DMS 273 (cell line): ENCODE results near the gene CENPX.
A peak's percentile ranks its signal among the peaks of the same experiment; 100 is the strongest.

Source experiments
- DNase-seq: peaks from one replicate; lab custom pipeline; 2025; ENCODE audit not compliant: unreplicated experiment; lab: John Stamatoyannopoulos, UW

CENPX gene

DNA sequence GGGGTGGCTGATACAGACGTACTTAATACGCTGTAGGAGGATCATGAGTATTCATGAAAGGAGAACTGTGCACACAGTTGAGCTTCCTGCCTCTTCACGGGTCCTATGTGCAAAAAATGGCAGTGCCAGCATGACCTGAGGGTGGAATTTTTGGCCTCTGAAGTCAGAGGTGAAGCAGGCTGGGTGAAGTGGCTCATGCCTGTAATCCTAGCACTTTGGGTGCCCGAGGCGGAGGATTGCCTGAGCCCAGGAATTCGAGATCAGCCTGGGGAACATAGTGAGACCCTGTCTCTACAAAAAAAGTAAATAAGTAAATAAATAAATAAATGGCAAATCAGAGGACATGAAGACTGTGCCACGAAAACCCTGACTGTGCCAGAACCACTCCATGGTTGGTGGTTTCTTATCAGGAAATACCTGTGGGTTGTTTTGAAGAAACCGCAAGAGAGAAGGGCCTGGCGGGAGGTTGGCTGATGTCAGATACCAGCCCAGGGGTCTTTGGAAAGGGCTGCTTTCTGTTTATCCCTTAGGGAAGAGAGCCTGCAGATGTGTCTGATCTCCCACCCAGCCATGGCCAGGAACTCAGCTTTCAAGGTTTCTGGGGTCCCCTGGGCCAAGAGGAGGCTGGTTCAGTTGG lies 41.9 kb downstream of the CENPX start:
- DNase-seq, result no peak

DNA sequence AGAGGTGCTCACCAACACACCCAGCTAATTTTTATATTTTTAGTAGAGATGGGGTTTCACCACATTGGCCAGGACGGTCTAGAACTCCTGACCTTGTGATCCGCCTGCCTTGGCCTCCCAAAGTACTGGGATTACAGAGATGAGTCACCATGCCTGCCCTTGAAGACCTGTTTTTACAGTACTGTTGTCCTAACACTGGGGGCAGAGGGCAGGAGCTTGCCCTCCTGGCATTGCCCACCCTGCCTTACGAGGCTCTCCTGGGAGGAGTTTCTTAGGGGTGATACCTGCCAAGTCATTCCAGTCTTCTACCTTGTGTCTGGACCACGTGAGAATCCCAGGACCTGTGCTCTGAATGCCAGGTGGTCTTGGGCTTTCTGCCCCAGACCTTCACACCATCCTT lies 42.6 kb downstream of the CENPX start:
- DNase-seq, result no peak

DNA sequence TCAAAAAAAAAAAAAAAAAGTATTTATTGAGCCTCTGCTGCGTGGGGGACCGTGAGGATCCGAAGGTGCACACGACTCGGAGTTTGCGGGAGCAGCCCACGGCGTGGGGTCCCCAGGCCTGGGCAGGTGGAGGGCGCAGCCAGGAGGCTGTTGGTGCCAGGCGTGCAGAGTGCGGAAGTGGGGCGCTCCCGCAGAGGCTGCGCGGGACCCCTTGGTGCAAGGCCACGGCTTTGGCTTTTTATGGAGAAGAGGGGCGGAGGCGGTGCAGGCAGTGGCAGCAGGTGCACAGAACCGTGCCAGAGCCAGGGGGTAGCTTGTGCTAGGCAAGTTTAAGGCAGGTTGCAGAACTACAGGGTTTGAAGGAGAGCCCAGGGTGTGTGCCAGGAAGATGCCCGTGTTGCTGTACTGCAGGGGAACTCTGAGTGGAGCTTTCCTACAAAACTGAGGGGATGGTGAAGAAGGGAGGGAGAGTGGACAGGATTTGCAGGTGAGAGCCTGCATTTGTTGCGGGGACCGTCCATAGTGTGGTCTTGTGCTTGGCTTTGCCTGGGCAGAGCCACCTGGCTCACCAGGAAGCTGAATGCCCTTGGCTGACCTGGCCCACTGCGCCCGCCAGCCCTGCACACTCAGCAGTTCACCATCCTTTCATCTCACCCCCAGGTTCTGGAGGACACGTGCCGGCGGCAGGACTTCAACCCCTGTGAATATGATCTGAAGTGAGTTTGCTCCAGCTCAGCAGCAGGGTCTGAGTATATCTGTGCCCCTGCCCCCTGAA lies 44.0 kb downstream of the CENPX start:
- DNase-seq, result no peak

DNA sequence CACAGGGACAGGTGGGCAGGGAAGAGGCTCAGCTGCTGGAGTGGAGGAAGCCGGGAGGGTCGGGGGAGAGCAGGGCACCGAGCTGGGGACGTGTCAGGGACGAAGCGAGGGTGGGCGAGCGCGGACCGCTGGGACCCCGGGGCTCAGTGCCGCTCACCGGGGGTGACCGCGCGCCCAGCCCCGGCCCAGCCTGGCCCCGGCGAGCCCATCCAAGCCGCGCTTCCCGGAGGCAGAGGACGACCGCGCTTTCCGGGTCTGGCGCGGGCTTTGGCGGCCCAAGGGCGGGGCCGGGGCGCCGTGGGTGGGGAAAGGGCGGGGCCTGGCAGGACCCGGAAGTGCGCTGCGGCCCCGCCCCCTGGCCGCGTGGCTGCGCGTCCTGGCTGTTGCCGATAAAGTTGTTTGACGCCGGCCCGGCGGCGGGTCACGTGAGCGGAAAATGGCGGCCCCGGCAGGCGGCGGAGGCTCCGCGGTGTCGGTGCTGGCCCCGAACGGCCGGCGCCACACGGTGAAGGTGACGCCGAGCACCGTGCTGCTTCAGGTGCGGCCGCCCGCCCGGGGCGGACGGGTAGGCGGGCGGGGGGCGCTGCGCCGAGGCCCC lies 45.4 kb downstream of the CENPX start, which contains the start of gene ASPSCR1:
Gene ASPSCR1, plus strand, starts transcription at position 419 of the 598 bp plus-strand sequence. Its CDS starts 18 bp downstream, at position 437.
- peak; percentile 95 for DNase-seq

DNA sequence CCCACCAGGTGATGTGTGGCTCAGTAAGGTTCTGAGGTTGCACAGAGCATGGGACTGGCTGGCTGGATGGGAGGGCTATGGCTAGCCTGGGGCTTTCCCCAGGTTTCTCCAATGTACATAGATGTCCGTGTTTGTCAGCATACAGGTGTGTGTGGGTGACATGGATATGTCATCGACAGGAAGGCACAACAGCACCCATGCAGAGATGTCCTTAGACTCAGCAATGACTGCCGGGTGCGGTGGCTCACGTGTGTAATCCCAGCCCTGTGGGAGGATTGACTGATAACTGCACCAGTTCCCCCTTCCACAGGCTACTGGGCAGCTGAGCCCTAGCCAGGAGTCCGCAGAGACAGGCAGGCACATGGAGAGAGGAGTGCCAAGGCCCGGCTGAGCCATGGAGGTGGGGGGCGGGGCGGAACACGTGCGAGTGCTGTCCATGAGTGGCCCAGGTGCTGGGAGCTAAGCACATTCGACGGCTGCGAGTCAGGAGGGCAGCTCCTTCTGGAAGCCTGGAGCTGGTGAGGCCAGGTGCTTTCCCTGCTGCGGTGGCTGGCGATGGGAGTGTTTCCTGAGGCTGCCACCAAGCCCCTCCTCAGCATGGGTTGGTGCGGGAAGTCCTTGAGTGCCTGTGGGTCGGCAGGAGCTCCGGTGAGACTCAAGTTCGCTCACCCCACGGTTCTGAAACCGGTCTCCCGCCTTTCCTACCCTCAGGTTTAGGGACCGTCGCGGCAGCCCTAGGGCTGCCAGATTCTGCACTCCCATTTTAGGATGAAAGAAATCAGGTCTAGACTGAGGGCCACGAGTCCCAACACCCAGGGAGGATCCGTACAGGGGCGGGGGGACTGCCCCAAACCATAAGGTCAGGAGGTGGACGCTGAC lies 46.1 kb downstream of the CENPX start:
- peak; percentile 58 for DNase-seq

DNA sequence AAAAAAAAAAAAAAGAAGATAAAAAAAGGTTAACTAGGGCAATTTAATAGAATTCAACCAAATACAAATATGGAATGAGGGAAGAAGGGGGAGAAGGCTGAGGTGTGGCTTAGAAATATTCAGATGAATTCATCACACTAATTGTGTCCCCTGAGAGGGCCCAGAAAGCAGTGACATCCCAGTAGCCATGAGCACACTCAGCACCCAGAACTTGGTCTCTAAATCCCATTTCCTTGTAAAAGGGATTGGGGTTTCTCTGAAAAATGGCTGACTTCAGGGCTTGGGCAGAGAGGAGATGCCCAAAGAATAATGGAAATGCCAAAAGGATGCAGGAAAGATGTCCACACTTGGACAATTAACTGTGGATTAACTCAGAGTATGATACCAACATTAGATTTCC lies 49.2 kb downstream of the CENPX start:
- no peak for DNase-seq

DNA sequence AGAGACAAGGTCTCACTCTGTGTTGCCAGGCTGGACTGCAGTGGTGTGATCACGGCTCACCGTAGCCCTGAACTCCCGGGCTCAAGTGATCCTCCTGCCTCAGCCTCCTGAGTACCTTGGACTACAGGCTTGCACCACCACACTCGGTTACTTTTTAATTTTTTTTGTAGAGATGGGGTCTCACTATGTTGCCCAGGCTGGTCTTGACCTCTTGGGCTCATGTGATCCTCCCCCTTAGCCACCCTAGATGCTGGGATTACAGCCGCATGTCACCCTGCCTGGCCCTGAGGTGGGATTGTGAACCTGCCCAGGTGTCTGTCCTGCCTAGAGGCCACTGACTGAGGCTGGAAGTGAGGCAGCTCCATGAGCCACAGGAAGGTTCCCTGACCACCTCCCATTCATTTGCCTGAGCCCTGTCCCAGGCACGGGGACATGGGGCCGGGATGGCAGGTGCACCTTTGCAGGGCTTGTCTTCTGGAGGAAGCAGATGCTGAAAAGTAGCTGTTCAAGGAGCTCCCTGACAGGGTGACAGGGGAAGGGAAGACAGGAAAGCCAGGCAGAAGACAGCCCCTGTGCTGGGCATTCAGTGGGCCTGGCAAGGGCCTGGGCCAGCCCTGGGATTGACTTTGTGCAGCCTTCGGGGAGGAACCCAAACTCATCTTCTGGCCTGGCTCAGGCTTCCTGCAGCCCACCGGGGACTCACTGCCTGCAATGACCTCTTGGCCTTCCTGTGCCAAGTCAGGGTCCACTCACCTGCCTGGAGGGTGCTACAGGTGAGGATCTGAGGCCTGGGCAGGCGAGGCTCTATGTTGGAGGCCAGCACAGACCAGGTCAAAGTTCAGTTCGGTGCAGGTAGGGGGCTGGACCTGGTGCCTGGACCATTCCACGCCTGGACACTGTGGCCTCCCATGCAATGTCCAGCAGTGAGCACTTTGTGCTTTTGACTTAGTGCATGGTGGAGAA lies 53.5 kb downstream of the CENPX start:
- no peak for DNase-seq
